Nephron progenitor cell (in vitro differentiated cells): ENCODE measurements around the gene ASGR2.
"Not testable (repeated sequence)": the region's sequence is repeated elsewhere in the genome, so short reads cannot be mapped to it uniquely, and the experiment has no call there.

ENCODE experiments used
- DNase-seq: peaks from one replicate; pipeline ENCODE4 v3.0.0; 2021
- H3K27ac Mint-ChIP-seq: 2 replicates; pipeline ENCODE4 v1.8.0; 2021; ENCODE audit warnings: mild to moderate bottlenecking, moderate library complexity, mixed read lengths
- H3K27me3 Mint-ChIP-seq: 2 replicates; pipeline ENCODE4 v1.8.0; 2021; ENCODE audit warnings: mild to moderate bottlenecking, low read depth, mixed read lengths; ENCODE audit not compliant: poor library complexity
- H3K36me3 Mint-ChIP-seq: 2 replicates; pipeline ENCODE4 v1.8.0; 2021; ENCODE audit warnings: low read depth, mixed read lengths
- H3K4me1 Mint-ChIP-seq: 2 replicates; pipeline ENCODE4 v1.8.0; 2021; ENCODE audit warnings: mixed read lengths
- H3K4me3 Mint-ChIP-seq: 2 replicates; pipeline ENCODE4 v1.8.0; 2021; ENCODE audit warnings: mild to moderate bottlenecking, moderate library complexity, mixed read lengths
- H3K9me3 Mint-ChIP-seq: 2 replicates; pipeline ENCODE4 v1.8.0; 2021; ENCODE audit warnings: mild to moderate bottlenecking, moderate library complexity, mixed read lengths
- TF ChIP-seq, protein P1 (sequence below): fragments of 200-600 bp; sonication (generic); IDR thresholded peaks from 2 replicates; pipeline ENCODE4 v1.5.0; 2021; ENCODE audit warnings: antibody characterized with exemption

Gene ASGR2

GRCh38 chr17:7122381-7122780 lies 7.8 kb upstream of the ASGR2 start:
- Mint-ChIP-seq H3K36me3 (no peaks in the 10 kb centered on the region), H3K27me3 (peaks cover 6% of the 10 kb centered on the region), H3K9me3 (no peaks in the 10 kb centered on the region), H3K4me3 (no peak overlapping the region), H3K4me1 (peaks cover 19% of the 10 kb centered on the region), H3K27ac (no peak overlapping the region)
- TF ChIP-seq, protein P1, sequence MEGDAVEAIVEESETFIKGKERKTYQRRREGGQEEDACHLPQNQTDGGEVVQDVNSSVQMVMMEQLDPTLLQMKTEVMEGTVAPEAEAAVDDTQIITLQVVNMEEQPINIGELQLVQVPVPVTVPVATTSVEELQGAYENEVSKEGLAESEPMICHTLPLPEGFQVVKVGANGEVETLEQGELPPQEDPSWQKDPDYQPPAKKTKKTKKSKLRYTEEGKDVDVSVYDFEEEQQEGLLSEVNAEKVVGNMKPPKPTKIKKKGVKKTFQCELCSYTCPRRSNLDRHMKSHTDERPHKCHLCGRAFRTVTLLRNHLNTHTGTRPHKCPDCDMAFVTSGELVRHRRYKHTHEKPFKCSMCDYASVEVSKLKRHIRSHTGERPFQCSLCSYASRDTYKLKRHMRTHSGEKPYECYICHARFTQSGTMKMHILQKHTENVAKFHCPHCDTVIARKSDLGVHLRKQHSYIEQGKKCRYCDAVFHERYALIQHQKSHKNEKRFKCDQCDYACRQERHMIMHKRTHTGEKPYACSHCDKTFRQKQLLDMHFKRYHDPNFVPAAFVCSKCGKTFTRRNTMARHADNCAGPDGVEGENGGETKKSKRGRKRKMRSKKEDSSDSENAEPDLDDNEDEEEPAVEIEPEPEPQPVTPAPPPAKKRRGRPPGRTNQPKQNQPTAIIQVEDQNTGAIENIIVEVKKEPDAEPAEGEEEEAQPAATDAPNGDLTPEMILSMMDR = no peak
- DNase-seq = no peak

DNA sequence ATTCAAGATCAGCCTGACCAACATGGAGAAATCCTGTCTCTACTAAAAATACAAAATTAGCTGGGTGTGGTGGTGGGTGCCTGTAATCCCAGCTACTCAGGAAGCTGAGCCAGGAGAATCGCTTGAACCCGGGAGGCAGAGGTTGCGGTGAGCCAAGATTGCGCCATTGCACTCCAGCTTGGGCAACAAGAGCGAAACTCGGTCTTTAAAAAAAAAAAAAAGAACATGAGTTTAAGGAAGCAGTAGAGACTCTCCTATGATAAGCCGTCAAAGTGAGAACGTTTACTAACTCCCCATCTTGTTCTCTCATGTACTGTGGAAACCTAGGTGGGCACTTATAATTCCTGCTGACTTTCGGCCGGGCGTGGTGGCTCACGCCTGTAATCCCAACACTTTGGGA lies 6.0 kb upstream of the ASGR2 start:
- not testable (repeated sequence) for H3K36me3 Mint-ChIP-seq, H3K27ac Mint-ChIP-seq, H3K4me3 Mint-ChIP-seq, H3K27me3 Mint-ChIP-seq, DNase-seq, H3K9me3 Mint-ChIP-seq
- peaks cover 11% of the 10 kb centered on the region for H3K4me1 Mint-ChIP-seq

GRCh38 chr17:7120123-7120522 lies 5.5 kb upstream of the ASGR2 start:
- Mint-ChIP-seq H3K9me3 (no peaks in the 10 kb centered on the region), H3K36me3 (no peaks in the 10 kb centered on the region), H3K27ac (no peak overlapping the region), H3K4me1 (peaks cover 15% of the 10 kb centered on the region), H3K27me3 (peaks cover 3% of the 10 kb centered on the region), H3K4me3 (no peak overlapping the region)
- no peak for DNase-seq
- TF ChIP-seq, protein P1 = no peak

- Mint-ChIP-seq H3K27me3 (peaks cover 7% of the 10 kb centered on the region), H3K4me3 (no peak overlapping the region), H3K4me1 (peaks cover 19% of the 10 kb centered on the region), H3K36me3 (no peaks in the 10 kb centered on the region), H3K27ac (no peak overlapping the region), H3K9me3 (no peaks in the 10 kb centered on the region)
- TF ChIP-seq, protein P1 = no peak
- DNase-seq = no peak
Observed at GRCh38 chr17:7119314-7119713, 4.7 kb upstream of the ASGR2 start.

- H3K9me3 Mint-ChIP-seq = peaks cover 5% of the 10 kb centered on the region
- H3K4me1 Mint-ChIP-seq = peaks cover 24% of the 10 kb centered on the region
- H3K27ac Mint-ChIP-seq = peak overlapping the region; percentile 76
- TF ChIP-seq, protein P1 = no peak
- no peak overlapping the region for H3K4me3 Mint-ChIP-seq
- peaks cover 7% of the 10 kb centered on the region for H3K27me3 Mint-ChIP-seq
- DNase-seq = no peak
- H3K36me3 Mint-ChIP-seq = peaks cover 5% of the 10 kb centered on the region
Observed at GRCh38 chr17:7114875-7115614, 423 bp upstream of the ASGR2 start.

DNA sequence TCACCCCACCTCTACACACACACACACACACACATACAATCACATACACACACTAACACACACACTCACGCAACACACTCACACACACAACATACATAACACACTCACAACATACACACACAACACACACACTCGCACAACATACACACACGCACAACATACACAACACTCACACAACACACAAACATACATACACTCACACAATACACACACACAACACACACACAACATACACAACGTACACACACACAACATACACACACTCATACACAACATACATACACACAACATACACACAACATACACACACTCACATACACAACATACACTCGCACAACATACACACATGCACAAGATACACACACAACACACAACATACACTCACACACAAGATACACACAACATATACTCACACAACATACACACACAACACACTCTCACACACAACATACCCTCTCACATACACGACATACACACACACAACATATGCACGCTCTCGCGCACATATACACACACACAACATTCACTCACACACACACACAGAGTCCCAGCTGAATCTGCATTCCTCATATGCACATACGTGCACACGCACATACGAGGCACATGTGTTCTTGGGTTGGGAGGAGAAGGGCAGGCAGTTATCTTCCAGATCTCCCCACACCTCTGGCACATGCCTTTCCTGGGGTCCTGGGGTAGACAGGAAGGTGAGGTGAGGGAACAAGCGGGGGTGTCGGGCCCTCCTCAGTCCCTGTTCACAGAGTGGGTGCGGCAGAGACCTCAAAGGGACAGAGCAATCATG lies 1.1 kb downstream of the ASGR2 start:
- Mint-ChIP-seq H3K4me3 (no peak overlapping the region), H3K9me3 (peaks cover 5% of the 10 kb centered on the region), H3K27me3 (peaks cover 3% of the 10 kb centered on the region), H3K36me3 (peaks cover 5% of the 10 kb centered on the region), H3K4me1 (peaks cover 26% of the 10 kb centered on the region), H3K27ac (no peak overlapping the region)
- TF ChIP-seq, protein P1 = no peak
- no peak for DNase-seq
